PC-3 (cell line): ENCODE measurements around the gene FADS1. TPM values are rescaled to one million over a fixed set of nuclear protein-coding genes. Genes with fewer than 3 reads are reported as not detected.

ENCODE experiments used
- ATAC-seq: fragments of 200-7000 bp; cut with Tn5 transposase; 2 replicates; pipeline ENCODE4 v1.9.1; 2020; ENCODE audit warnings: mild to moderate bottlenecking, moderate library complexity
- BruUV-seq: library from RNA; stranded (reverse); fragments of 400-500 nt; replicated peaks from 2 replicates; lab custom pipeline; 2021; lab: Mats Ljungman, UMichigan
- CTCF ChIA-PET: fragments of 300-600 bp; sonication (Branson Sonifier 250); formaldehyde crosslinking; loops from one replicate; lab custom pipeline; 2022; ENCODE audit warnings: antibody characterized with exemption; lab: Charles Lee
- POLR2A ChIA-PET: fragments of 300-600 bp; sonication (Branson Sonifier 250); formaldehyde crosslinking; loops from one replicate; lab custom pipeline; 2022; ENCODE audit warnings: antibody characterized with exemption; ENCODE audit not compliant: unreplicated experiment; lab: Charles Lee
- DNase-seq: peaks from one replicate; pipeline ENCODE4 v3.0.0-alpha.2; 2015
- H2AFZ ChIP-seq: fragments of 300-600 bp; sonication (generic); 2 replicates; pipeline ENCODE4 v1.6.0; 2016; ENCODE audit warnings: antibody characterized with exemption, low read length
- H3F3A ChIP-seq: fragments of 300-600 bp; sonication (generic); one replicate; pipeline ENCODE4 v1.6.0; 2017; ENCODE audit warnings: antibody characterized with exemption, low read length, control low read depth, mild to moderate bottlenecking; ENCODE audit not compliant: unreplicated experiment
- H3K27ac ChIP-seq: fragments of 300-600 bp; sonication (generic); 2 replicates; pipeline ENCODE4 v1.5.1; 2016; ENCODE audit warnings: mild to moderate bottlenecking, low read length
- H3K27me3 ChIP-seq: fragments of 300-600 bp; sonication (generic); 2 replicates; pipeline ENCODE4 v1.6.1; 2016; ENCODE audit warnings: low read length, mixed read lengths
- H3K36me3 ChIP-seq: fragments of 300-600 bp; sonication (generic); 2 replicates; pipeline ENCODE4 v1.6.1; 2016; ENCODE audit warnings: low read depth, mixed run types, low read length, mixed read lengths
- H3K4me1 ChIP-seq: fragments of 300-600 bp; sonication (generic); 2 replicates; pipeline ENCODE4 v1.5.1; 2016; ENCODE audit warnings: low read length; ENCODE audit not compliant: insufficient read depth
- H3K4me2 ChIP-seq: fragments of 300-600 bp; sonication (generic); 2 replicates; pipeline ENCODE4 v1.6.0; 2016; ENCODE audit warnings: low read length
- H3K4me3 ChIP-seq: fragments of 300-600 bp; sonication (generic); 2 replicates; pipeline ENCODE4 v1.5.1; 2016; ENCODE audit warnings: mild to moderate bottlenecking, low read length, mixed read lengths
- H3K79me2 ChIP-seq: fragments of 300-600 bp; sonication (generic); 2 replicates; pipeline ENCODE4 v1.6.1; 2017; ENCODE audit warnings: low read length, mixed read lengths
- H3K9ac ChIP-seq: fragments of 300-600 bp; sonication (generic); 2 replicates; pipeline ENCODE4 v1.6.0; 2016; ENCODE audit warnings: mild to moderate bottlenecking, low read length
- H3K9me2 ChIP-seq: fragments of 300-600 bp; sonication (generic); replicated peaks from 2 replicates; pipeline ENCODE4 v1.6.1; 2016; ENCODE audit warnings: mixed run types, low read length, mixed read lengths
- H3K9me3 ChIP-seq: fragments of 300-600 bp; sonication (generic); 2 replicates; pipeline ENCODE4 v1.6.1; 2016; ENCODE audit warnings: low read length, mixed read lengths
- H4K20me1 ChIP-seq: fragments of 300-600 bp; sonication (generic); 2 replicates; pipeline ENCODE4 v1.6.1; 2016; ENCODE audit warnings: low read length, mixed read lengths
- CTCF ChIP-seq: fragments of 300-600 bp; sonication (generic); conservative IDR thresholded peaks from 2 replicates; pipeline ENCODE4 v1.5.1; 2017; ENCODE audit warnings: antibody characterized with exemption, low read depth, mild to moderate bottlenecking, low read length
- EZH2 ChIP-seq: fragments of 300-600 bp; sonication (generic); IDR thresholded peaks from one replicate; pipeline ENCODE4 v1.6.1; 2017; ENCODE audit warnings: antibody characterized with exemption, mild to moderate bottlenecking, low read length; ENCODE audit not compliant: unreplicated experiment
- EZH2phosphoT487 ChIP-seq: fragments of 300-600 bp; sonication (generic); IDR thresholded peaks from 2 replicates; pipeline ENCODE4 v1.6.1; 2018; ENCODE audit warnings: mild to moderate bottlenecking, antibody characterized with exemption, low read length, borderline replicate concordance
- intact Hi-C: fragments of 100-400 bp; cut with micrococcal nuclease; formaldehyde crosslinking; loops from 2 replicates; pipeline ENCODE4 v1.9.0; 2023
- total RNA-seq: library from RNA; depleted of rRNA; stranded (reverse); fragments of >200 nt; gene quantifications from 2 replicates; pipeline ENCODE4 v1.2.3, GENCODE V29; 2014

Gene FADS1
- total RNA-seq, 1 experiment from 2014 or later, result 84.4 TPM

DNA sequence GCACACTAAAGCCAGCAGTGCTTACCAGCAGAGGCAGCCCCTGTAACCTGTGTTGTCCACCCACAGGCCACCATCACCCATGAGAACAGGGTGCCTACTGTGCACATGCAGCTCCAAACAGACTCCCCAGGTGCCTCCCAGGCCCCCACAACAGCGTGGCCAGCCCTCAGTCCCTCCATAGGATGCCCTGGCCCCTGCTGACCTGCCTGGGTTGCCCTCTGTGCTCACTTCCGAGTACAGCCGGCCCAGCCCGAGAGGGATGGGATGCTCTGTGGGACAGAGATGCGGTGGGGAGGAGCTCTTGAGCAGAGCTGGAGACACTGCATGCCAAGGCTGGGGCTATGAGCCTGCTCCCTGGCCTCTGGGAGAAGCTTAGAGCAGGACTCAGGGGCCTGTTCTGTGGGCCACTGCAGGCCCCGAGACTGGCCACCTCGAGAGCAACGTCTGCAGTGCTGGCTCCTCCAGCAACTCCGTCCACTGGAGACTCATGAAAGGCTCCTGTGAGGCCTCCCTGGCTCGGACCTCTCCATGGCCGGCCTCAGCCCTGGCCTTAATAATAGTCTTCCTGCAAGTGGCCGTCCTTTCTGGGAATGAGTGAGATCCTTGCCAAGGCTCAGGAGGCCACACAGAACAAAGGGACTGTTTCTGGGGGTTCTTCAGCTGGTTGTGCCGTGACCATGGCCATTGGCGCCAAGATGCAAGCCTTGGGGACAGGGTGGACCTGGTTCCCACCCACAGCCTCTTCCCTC lies 38.3 kb upstream of the FADS1 start:
- no TSS peak for BruUV-seq
- Histone ChIP-seq H3K9me3 (no peaks in the 10 kb centered on the region), H3K27ac (no peak overlapping the region), H3K27me3 (no peaks in the 10 kb centered on the region), H3K79me2 (no peaks in the 10 kb centered on the region), H3K4me3 (no peak overlapping the region), H2AFZ (no peak overlapping the region), H3K4me2 (no peak overlapping the region), H3K36me3 (peaks cover 13% of the 10 kb centered on the region), H3K4me1 (no peaks in the 10 kb centered on the region), H3K9ac (no peak overlapping the region), H4K20me1 (0 out of 2 replicates have a peak, but pooled peaks cover under 1% of the 10 kb centered on the region), H3F3A (no peaks in the 10 kb centered on the region), H3K9me2 (no peaks in the 10 kb centered on the region)
- ChIA-PET CTCF (no interaction called here), POLR2A (no interaction called here)
- no peak for ATAC-seq
- intact Hi-C loops, result no loop called here
- TF ChIP-seq CTCF (no peak), EZH2phosphoT487 (no peak), EZH2 (no peak)
- no peak for DNase-seq

GRCh38 chr11:61854206-61854895 lies 37.5 kb upstream of the FADS1 start:
- Histone ChIP-seq H3K36me3 (peaks cover 7% of the 10 kb centered on the region; the same call in 1 of the 2 replicates), H3K9ac (no peak overlapping the region)
- CTCF ChIA-PET, result no interaction called here

More at GRCh38 chr11:61854206-61854895, 37.5 kb upstream of the FADS1 start:
- TF ChIP-seq EZH2, result no peak
- TF ChIP-seq EZH2phosphoT487, result no peak
- no peak for TF ChIP-seq CTCF
- Histone ChIP-seq H2AFZ (no peak overlapping the region), H3K9me2 (no peaks in the 10 kb centered on the region), H3K4me2 (no peak overlapping the region), H3K4me3 (no peak overlapping the region), H3F3A (no peaks in the 10 kb centered on the region), H3K4me1 (no peaks in the 10 kb centered on the region), H3K27me3 (no peaks in the 10 kb centered on the region), H3K79me2 (no peaks in the 10 kb centered on the region), H3K9me3 (no peaks in the 10 kb centered on the region), H4K20me1 (no peaks in the 10 kb centered on the region), H3K27ac (no peak overlapping the region)
- no TSS peak for BruUV-seq
- intact Hi-C loops, result no loop called here
- POLR2A ChIA-PET, result no interaction called here
- no peak for ATAC-seq
- DNase-seq, result no peak
